Activated T-cell treated with anti-CD3 and anti-CD28 coated beads for 4 hours (primary cell): Measurements from ENCODE around the gene LINC00237.

Experiments used
- DNase-seq: peaks from one replicate; pipeline ENCODE4 v3.0.0-alpha.2; 2020

The LINC00237 gene

GRCh38 chr20:21125072-21125848 is 19.1 kb upstream of the LINC00237 start:
- no peak for DNase-seq

DNA sequence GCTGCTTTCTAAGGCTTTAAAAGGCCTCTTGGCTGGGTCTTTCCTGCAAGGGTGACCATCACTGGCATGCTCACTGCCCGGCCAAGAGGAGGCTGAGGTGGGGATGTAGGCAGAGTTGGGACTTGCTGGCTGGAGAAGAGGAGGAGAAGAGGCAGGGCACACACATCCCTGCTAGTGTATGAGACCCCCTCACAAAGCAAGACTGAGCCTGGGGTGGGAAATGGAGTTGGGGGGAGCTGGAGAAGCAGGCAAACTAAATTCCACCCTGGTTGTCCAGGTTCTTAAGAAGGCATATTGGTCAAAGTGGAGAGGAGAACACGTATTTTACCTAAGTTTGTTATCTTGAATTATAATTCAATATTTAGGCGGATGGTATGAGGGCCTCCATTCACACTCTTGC is 18.0 kb upstream of the LINC00237 start:
- DNase-seq: no peak

- no peak for DNase-seq
Measured at GRCh38 chr20:21118782-21119181, 12.6 kb upstream of the LINC00237 start.

GRCh38 chr20:21118138-21118537 is 12.0 kb upstream of the LINC00237 start:
- DNase-seq: no peak

DNA sequence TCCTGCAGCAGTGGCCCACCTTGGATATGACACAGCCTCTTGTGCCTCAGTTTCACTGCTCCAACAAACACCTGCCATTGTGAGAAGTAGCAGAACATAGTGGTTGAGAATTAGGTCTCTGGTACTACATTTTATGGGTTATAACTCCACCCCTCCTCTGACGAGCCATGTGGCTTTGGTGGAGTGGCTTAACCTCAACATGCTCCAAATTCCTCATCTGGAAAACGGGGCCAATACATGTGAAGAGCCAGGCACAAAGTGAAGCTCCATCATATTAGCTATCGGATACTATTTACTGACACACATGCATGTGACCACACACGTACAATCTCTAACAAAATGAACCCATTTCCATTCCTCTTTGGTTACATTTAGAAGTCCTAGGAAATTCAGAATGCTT is 11.4 kb upstream of the LINC00237 start:
- no peak for DNase-seq

DNA sequence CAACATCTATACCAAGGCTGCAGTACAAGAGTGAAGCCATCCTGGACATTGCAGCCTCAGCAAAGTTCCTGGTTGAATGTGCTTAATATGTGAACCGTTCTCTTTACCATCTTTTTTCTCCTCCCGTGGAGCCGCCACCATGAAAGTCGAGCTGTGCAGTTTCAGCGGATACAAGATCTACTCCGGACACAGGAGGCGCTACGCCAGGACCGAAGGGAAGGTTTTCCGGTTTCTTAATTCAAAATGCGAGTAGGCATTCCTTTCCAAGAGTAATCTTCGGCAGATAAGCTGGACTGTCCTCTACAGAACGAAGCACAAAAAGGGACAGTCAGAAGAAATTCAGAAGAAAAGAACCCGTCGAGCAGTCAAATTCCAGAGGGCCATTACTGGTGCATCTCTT is 8.4 kb upstream of the LINC00237 start:
- DNase-seq: no peak

DNA sequence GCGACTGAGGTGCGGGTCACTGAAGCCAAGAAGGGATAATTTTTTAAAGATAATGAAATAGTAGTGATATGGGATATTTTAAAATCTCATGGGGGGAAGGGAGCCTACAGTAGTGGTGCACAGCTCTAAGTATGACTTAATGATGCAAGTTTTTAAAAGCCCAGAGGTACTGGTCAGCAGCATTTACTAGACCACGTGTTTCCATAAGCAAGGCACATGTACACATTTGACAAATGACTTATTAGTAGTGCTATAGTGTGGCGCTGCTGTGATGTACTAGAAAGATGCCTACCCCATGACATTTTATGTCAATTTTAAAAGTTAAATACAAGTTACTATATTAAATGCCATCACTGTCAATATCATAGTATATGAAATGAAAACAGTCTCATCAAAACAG is 7.5 kb upstream of the LINC00237 start:
- no peak for DNase-seq

- DNase-seq: no peak
Measured at GRCh38 chr20:21111416-21111815, 5.3 kb upstream of the LINC00237 start.

DNA sequence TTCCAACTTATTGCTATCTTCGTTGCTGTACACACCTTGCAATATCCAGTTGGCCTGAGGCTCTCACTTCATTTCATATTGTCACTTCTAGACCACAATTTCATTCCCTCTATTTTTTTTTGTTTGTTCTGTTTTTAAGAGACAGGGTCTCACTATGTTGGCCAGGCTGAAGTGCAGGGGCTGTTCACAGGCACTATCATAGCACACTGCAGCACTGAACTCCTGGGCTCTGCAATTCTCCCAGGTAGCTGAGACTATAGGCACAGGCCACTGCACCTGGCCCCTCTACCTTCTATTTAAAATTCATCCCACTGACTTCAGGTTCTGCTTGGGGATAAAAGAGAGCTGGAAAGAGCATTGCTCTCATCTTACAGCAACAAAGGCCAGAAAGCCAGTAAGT is 4.7 kb upstream of the LINC00237 start:
- DNase-seq: no peak

GRCh38 chr20:21109144-21109543 is 3.0 kb upstream of the LINC00237 start:
- no peak for DNase-seq

DNA sequence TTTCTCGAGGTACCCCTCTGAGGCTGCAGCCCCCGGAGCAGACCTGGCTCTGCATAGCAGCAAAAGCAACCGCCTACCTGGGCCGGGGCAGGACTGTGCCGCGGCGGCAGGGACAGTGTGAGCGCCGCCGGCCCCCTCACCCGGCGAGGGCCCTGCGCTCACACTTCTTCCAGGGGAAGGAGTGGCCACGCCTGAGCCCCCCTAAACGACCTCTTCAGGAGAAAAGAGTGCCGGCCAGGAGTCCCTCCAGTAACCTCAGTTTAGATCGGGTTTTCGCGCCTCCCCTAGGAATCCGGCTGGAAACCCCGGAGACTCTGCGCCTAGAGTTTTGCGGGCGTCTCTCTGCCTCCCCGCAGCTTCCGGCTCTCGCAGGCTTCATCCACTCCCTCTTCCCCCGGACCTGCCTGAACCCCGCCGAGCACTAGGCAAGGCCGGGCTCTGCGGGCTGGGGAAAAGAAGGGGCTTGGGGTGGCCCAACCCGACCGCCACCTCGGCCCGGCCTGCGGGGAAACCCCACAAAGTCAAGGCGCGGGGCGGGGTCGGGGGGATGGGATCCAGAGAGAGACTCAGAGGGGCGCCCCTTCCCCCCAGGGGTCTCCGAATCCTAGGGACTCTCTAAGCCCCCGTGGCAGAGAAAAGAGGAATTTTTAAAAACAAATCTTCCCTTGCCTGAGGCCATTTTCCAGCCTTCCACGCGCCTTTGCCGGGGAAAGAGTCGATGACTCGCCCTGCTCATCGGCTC is 558 bp downstream of the LINC00237 start:
- DNase-seq: no peak

DNA sequence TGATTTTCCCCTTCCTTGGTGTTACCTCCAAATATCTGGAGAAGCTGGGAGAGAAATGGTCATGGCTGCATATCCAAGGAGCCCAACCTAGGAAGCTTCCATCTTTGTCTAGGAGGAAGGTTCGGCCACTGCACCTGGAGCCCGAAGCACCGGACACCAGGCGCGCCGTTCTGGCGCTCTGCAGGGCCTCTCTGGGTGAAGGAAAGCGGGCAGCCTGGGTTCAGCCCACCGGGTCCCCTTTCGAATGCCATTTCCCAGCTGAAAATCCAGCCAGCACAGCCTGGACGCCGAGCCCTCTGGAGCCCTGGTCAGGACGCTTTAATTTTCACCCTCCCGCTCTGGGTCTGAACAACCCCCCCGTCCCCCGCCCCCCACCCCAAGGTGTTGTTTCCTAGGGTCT is 1.2 kb downstream of the LINC00237 start:
- no peak for DNase-seq

DNA sequence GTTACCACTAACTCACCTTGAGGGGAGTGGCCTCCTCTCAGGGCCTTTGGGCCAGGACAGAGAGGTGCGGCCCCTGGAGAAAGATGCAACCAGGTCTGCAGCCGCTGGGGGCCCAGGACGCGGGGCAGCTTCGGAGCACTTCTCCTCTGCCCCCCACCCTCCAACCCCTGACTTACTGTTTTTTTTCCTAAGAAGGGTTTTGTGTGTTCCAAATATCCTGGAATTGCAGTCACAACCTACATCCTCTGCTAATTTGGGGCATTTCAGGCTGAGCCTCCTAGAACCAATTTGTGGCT is 1.7 kb downstream of the LINC00237 start:
- no peak for DNase-seq

GRCh38 chr20:21103582-21104465 is 2.3 kb downstream of the LINC00237 start:
- DNase-seq: no peak

DNA sequence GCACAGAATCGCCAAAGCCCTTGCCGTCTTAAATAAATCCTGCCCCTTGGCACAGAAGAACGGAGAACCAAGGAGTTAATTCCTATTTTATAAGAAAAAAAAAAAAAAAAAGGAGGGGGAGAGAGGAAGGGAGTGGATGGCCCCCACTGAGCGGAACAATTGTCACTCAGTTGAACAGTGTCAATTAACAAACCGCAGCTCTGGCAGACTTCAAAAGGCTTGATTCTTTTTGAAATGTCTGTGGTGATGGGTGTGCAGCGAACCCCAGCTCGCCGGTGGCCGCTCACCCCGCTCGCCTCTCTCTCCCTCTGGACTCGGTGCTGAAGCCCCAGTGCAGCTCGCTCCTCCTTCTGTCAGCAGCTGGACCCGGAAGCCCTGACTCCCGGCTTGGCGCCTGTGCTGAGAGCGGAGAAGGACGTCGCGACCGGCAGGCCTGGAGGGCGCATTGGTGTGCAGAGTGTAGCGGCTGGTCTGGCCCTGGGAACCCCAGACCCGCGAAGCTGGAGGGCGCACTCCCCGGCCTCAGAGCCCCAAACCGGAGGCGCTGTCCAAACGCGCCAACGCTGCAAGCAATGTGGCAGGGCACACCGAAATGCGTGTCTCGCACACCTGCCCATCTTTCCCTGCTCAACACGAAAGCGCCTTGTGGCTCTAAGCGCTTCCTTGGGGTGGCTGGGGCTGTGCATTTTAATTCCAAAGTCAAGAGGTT is 3.4 kb downstream of the LINC00237 start:
- DNase-seq: no peak

DNA sequence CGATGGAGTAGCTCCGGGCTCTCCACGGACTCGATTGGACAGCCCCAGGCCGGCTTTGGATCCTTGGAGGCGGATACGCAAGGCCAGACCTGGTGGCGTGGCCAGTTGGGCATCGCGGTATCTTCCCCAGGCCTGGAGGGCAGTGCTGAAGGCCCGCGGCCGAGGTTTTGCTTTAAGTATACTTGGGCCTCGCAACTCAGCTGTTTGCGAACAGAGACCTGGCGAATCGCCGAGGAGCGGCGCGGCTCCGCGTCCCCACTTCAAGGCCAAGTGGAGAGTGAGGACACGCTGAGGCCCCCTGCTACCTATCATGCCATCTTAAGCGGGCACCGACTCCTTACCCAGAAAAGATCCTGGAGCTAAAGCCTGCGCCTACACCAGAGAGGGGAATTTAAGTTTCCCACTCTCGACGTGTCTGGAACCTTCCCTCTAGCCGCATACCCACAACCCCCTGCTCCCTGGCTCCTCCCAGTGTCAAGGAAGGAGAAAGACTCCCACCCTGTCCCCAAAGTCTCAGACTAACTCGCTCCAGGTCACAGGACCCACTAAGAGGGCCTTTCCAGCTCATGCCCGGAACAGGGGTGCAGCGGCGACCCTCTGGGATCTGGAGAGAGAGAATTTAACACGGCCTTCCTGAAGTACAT is 4.1 kb downstream of the LINC00237 start:
- no peak for DNase-seq

DNA sequence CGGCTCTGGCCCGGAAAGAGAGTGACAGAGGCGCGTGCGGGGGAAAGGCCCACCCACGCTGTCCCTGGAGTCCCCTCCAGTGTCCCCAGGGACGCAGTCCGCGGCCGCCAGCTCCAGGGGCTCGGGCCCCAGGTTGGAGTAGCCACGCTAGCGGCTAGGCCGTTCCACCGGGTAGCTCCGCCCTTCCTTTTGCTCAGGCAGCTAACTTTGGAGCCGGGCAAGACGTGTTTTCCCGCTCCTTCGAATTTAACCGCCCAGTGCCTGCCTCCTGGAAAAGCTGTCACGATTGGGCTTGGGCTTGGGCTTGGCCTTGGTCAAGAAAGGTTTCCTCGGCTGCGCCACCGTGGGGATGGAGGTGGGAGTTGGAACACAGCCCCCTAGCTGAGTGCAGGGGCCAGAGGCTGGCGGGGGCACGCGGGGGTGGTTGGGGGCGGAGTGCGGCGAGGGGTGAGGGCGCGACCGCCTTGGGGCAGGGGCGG is 4.7 kb downstream of the LINC00237 start:
- DNase-seq: no peak

GRCh38 chr20:21100578-21101452 is 5.3 kb downstream of the LINC00237 start:
- DNase-seq: no peak

- DNase-seq: peak; percentile 14
Measured at GRCh38 chr20:21099751-21100577, 6.2 kb downstream of the LINC00237 start.

GRCh38 chr20:21096321-21097043 is 9.7 kb downstream of the LINC00237 start:
- no peak for DNase-seq
